SK-MEL-5 (cell line): ENCODE measurements around the gene MLPH. TPM values are rescaled to one million over a fixed set of nuclear protein-coding genes. Genes with fewer than 3 reads are reported as not detected.

Experiments used
- DNase-seq: peaks from one replicate; pipeline ENCODE4 v3.0.0-alpha.2; 2016; ENCODE audit warnings: low read depth, low spot score
- in situ Hi-C: cut with HindIII; loops from 2 replicates; pipeline ENCODE4 v1.10.0; 2016; ENCODE audit warnings: low sequenced_read_pairs, high pct_unique_total_duplicates, low pct_unique_long_range_greater_than_20kb
- total RNA-seq: library from RNA; depleted of rRNA; stranded (reverse); fragments of >200 nt; shearing (Covaris generic); gene quantifications from 2 replicates; pipeline ENCODE4 v1.2.3, GENCODE V29; 2014

MLPH gene
- total RNA-seq, 1 experiment from 2014 or later, result 92.8 TPM

GRCh38 chr2:237525559-237526157 lies 38.6 kb downstream of the MLPH start:
- no peak for DNase-seq
- in situ Hi-C loops, result no loop called here

GRCh38 chr2:237527233-237527632 lies 40.2 kb downstream of the MLPH start:
- in situ Hi-C loops, result no loop called here
- DNase-seq, result no peak

- in situ Hi-C loops, result no loop called here
- DNase-seq, result no peak
These were observed 40.7 kb downstream of the MLPH start for GRCh38 chr2:237527766-237528165.

- no peak for DNase-seq
- in situ Hi-C loops, result no loop called here
These were observed 42.7 kb downstream of the MLPH start for GRCh38 chr2:237529452-237530402.

GRCh38 chr2:237530472-237531433 lies 43.7 kb downstream of the MLPH start:
- in situ Hi-C loops, result no loop called here
- DNase-seq, result no peak

- in situ Hi-C loops, result no loop called here
- DNase-seq, result no peak
These were observed 45.1 kb downstream of the MLPH start for GRCh38 chr2:237532160-237532559.

- in situ Hi-C loops, result no loop called here
- DNase-seq, result no peak
These were observed 46.7 kb downstream of the MLPH start for GRCh38 chr2:237533668-237534161.

- in situ Hi-C loops, result no loop called here
- no peak for DNase-seq
These were observed 47.3 kb downstream of the MLPH start for GRCh38 chr2:237534380-237534779.

GRCh38 chr2:237535385-237536082 lies 48.5 kb downstream of the MLPH start:
- in situ Hi-C loops, result no loop called here
- DNase-seq, result no peak

GRCh38 chr2:237536083-237536415 lies 49.0 kb downstream of the MLPH start:
- no peak for DNase-seq
- in situ Hi-C loops, result no loop called here

- in situ Hi-C loops, result no loop called here
- DNase-seq, result no peak
These were observed 49.6 kb downstream of the MLPH start for GRCh38 chr2:237536617-237537016.

GRCh38 chr2:237538001-237538720 lies 51.1 kb downstream of the MLPH start:
- no peak for DNase-seq
- in situ Hi-C loops, result no loop called here

GRCh38 chr2:237538901-237539300 lies 51.9 kb downstream of the MLPH start:
- no peak for DNase-seq
- in situ Hi-C loops, result no loop called here

GRCh38 chr2:237539681-237540080 lies 52.6 kb downstream of the MLPH start:
- in situ Hi-C loops, result no loop called here
- no peak for DNase-seq

- in situ Hi-C loops, result no loop called here
- no peak for DNase-seq
These were observed 53.2 kb downstream of the MLPH start for GRCh38 chr2:237540223-237540775.

GRCh38 chr2:237540823-237541222 lies 53.8 kb downstream of the MLPH start:
- DNase-seq, result no peak
- in situ Hi-C loops, result no loop called here
